GM18520 (cell line): Measurements from ENCODE around the gene OR2Z1.

Source experiments
- ATAC-seq: cut with Tn5 transposase; IDR thresholded peaks from one replicate; pipeline ENCODE4 v1.9.1; 2021; ENCODE audit not compliant: unreplicated experiment

OR2Z1 gene

GRCh38 chr19:8721334-8721733 is at the start of gene OR2Z1:
Gene OR2Z1, plus strand, starts transcription at chr19:8721634. Its CDS starts 9,395 bp downstream, at chr19:8731029.
- ATAC-seq, result no peak

GRCh38 chr19:8673276-8673891 is 48.0 kb upstream of the OR2Z1 start:
- ATAC-seq, result no peak

- no peak for ATAC-seq
These were observed 46.4 kb upstream of the OR2Z1 start for GRCh38 chr19:8675066-8675465.

GRCh38 chr19:8678244-8678807 is 43.1 kb upstream of the OR2Z1 start:
- no peak for ATAC-seq

GRCh38 chr19:8680676-8681344 is 40.6 kb upstream of the OR2Z1 start:
- ATAC-seq, result no peak

- no peak for ATAC-seq
These were observed 39.9 kb upstream of the OR2Z1 start for GRCh38 chr19:8681345-8682029.

GRCh38 chr19:8682472-8682871 is 39.0 kb upstream of the OR2Z1 start:
- ATAC-seq, result no peak

- no peak for ATAC-seq
These were observed 38.5 kb upstream of the OR2Z1 start for GRCh38 chr19:8682931-8683330.

- no peak for ATAC-seq
These were observed 37.2 kb upstream of the OR2Z1 start for GRCh38 chr19:8684001-8684902.

- ATAC-seq, result no peak
These were observed 34.9 kb upstream of the OR2Z1 start for GRCh38 chr19:8686549-8686948.

GRCh38 chr19:8688930-8689329 is 32.5 kb upstream of the OR2Z1 start:
- ATAC-seq, result no peak

GRCh38 chr19:8690753-8691539 is 30.5 kb upstream of the OR2Z1 start:
- no peak for ATAC-seq

- ATAC-seq, result no peak
These were observed 25.9 kb upstream of the OR2Z1 start for GRCh38 chr19:8695501-8695900.

GRCh38 chr19:8695911-8696310 is 25.5 kb upstream of the OR2Z1 start:
- no peak for ATAC-seq

- ATAC-seq, result no peak
These were observed 24.4 kb upstream of the OR2Z1 start for GRCh38 chr19:8696993-8697392.

- no peak for ATAC-seq
These were observed 23.6 kb upstream of the OR2Z1 start for GRCh38 chr19:8697671-8698432.

GRCh38 chr19:8698433-8699063 is 22.9 kb upstream of the OR2Z1 start, which contains the start of gene ACTL9:
Gene ACTL9, minus strand, starts transcription at chr19:8698795. Its CDS starts 94 bp downstream, at chr19:8698701.
- ATAC-seq, result no peak

GRCh38 chr19:8699908-8700307 is 21.5 kb upstream of the OR2Z1 start:
- ATAC-seq, result no peak

GRCh38 chr19:8700956-8701355 is 20.5 kb upstream of the OR2Z1 start:
- no peak for ATAC-seq
